ELF-1 (cell line): ENCODE data around the gene BLOC1S6.

Experiments used
- DNase-seq: peaks from one replicate; pipeline ENCODE4 v3.0.0-alpha.2; 2016; ENCODE audit warnings: low read depth, low spot score

The BLOC1S6 gene, protein sequence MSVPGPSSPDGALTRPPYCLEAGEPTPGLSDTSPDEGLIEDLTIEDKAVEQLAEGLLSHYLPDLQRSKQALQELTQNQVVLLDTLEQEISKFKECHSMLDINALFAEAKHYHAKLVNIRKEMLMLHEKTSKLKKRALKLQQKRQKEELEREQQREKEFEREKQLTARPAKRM

DNA sequence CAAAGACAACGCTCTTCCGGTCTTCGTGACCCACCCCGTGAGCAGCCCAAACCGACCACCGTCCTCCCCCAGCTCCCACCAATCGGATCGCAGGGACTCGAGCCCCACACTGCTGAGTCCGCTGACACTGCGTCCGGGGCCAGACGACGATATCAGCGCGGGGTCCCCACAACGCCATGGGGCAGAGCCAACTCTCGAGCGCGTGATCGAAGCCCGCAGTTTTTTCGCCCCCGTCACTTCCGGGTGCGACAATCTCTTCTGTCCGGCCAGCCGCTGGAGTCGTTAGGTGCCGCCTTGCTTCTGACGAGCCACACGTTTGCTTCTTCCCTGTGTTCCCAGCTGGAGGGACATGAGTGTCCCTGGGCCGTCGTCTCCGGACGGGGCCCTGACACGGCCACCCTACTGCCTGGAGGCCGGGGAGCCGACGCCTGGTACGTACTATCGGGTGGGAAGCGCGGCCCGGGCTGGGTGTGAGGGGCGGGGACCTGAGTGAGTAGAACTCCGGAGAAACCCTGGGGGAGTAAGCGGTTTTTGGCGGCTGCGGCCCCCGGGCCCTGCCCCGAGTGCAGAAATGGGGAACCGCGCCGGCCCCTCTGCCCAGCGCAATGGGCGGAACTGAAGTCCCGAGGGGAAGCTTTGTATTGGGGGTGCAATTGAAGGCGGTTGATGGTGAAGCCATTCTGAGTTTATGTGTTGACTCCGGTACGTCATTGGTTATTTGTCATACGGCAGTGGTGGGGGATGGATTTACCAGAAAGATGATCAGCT is at the start of gene BLOC1S6:
Gene BLOC1S6 (plus strand): TSS at position 285 of the 768 bp plus-strand sequence. CDS start 65 bp downstream, at position 350.
- peak; percentile 95 for DNase-seq

DNA sequence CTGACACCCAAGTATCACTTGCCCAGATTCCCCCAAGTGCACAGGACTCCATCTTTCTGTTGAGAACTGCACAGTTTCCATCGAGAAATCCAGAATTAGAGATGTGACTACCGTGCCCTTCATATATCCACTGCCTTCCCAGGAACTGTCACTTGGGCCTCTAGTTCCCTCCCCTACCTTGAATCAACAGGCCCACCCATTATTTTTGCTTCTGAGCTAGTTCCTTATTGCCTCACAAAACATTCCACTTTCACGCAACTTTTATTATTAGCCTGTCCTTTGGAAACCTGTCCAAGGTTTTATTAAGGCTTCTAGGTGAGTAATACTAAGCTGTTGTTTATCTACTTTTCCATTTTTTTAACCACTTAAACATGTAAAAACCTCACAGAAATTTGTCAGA is 47.5 kb upstream of the BLOC1S6 start:
- DNase-seq = no peak

DNA sequence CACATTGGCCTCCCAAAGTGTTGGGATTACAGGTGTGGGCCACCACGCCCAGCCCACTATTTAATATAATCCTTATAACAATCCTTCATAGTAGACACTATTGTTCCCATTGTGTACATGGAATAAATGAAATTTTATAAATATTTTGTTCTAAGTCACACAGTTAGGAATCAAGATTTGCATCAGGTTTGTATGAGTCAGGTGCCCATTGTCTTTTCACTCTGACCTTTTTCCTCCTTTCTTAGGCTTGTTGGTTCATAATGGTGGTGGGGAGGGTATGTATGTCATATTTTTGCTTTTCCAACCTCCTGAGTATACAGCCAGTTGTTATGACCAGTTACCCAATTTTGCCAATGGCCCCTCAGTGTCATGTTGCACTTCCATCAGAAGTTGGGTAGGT is 46.6 kb upstream of the BLOC1S6 start:
- DNase-seq = no peak

DNA sequence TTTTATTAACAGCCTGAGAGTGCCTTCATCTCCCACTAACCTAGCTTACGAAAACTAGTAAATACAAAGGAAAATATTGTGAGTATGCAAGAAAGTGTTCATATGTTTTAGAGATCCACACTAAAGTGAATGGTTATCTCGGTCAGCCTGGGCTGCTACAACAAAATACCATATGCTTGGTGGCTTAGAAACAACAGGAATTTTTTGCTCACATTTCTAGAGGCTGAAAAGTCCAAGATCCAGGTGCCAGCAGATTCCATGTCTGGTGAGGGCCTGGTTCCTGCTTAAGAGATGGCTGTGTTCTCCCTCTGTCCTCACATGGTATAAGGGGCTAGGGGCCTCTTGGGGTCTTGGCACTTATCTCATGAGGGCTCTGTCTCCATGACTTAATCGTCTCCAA is 44.1 kb upstream of the BLOC1S6 start:
- no peak for DNase-seq

DNA sequence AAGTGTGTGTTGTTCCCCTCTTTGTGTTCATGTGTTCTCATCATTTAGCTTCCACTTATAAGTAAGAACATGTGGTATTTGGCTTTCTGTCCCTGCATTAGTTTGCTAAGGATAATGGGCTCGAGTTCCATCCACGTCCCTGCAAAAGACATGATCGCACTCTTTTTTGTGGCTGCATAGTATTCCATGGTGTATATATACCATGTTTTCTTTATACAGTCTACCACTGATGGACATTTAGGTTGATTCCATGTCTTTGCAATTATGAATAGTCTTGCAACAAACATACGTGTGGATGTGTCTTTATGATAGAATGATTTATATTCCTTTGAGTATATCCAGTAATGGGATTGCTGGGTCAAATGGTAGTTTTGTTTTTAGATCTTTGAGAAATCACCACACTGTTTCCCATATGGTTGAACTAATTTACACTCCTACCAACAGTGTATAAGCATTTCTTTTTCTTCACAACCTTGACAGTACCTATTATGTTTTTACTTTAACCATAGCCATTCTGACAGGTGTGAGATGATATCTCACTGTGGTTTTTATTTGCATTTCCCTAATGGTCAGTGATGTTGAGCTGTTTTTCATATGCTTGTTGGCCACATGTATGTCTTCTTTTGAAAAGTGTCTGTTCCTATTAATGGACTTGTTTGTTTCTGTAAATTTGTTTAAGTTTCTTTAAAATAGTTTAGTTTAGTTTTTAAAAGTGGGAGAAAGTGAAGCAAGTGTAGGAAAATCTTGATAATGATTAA is 42.7 kb upstream of the BLOC1S6 start:
- no peak for DNase-seq

DNA sequence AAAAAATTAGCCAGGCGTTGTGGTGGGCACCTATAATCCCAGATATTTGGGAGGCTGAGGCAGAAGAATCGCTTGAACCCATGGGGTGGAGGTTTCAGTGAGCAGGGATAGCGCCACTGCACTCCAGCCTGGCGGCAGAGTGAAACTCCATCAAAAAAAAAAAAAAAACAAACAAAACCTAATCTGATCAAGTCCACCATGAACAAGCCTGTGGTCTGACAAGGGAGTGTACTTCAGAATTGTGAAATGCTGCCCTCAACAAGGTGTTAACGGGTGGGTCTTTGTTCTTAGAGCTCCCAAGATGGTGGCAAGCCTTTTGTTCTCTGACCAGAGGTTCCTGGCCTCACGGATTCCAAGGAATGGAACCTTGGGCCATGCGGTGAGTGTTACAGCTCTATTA is 40.4 kb upstream of the BLOC1S6 start:
- no peak for DNase-seq

DNA sequence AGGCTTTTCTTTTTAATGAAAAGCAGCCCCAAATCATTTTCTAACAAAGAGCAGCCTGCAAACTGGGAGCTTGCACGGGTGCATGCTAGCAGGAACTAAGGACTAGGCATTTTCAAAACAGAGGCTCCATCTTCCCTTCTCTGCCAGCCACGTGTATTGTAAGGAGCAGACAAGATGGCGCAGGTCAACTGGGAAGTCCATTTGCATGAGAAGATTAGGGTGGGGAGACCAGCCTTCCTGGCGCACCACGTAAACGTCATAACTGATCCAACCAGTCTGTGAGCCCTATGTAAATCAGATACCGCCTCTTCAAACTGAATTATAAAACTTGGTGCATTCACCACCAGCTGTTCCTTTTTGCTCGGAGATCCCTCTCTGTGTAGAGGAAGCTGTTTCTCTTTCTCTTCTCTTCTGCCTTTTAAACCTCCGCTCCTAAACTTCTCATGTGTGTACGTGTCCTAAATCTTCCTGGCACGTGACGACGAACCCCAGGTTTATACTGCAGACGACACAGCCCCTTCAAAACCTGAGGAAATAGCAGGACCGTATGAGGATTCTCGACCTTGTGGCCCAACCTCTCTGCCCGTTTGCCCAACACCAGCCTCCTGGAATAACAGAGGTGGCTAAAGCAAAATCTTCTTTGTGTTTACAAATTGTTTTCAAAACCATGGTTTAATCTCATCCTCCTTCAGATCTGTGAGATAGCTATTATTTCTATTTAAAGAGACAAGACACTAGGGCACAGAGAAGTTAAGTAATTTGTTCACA is 38.2 kb upstream of the BLOC1S6 start:
- no peak for DNase-seq

DNA sequence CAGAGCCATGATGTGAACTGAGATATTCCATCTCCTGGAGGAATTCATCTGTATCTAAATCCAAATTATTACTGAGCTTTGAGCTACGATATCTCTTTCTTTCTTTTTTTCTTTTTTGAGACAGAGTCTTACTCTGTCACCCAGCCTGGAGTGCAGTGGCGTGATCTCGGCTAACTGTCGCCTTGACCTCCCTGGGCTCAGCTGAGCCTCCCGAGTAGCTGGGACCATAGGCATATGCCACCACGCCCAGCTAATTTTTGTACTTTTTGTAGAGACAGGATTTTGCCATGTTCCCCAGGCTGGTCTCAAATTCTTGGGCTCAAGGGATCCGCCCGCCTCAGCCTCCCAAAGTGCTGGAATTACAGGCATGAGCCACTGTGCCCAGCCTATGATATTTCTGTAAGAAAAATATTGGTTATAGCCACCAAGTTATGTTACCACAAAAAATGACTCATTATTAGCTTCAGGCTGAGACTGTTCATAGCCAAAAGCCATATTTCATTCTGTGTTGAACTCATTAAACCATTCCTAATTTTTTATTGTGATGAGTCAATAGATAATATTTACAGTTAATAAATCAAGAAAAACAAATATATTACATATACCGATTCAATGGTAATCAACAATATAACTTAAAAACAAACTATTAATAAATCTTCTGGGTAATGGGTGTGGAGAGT is 37.5 kb upstream of the BLOC1S6 start:
- no peak for DNase-seq

DNA sequence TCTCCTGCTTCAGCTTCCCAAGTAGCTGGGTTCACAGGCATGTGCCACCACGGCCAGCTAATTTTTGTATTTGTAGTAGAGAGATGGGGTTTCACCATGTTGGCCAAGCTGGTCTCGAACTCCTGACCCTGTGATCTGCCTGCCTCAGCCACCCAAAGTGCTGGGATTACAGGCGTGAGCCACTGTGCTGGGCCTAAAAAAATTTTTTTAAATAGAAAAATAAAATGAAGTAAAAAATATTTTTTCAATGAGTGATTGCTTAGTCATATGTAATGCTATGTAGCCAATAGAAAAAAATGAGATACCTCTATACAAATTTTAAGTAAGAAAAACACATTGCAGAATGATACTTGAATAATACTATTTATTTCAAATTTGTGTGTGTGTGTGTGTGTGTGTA is 36.7 kb upstream of the BLOC1S6 start:
- no peak for DNase-seq

DNA sequence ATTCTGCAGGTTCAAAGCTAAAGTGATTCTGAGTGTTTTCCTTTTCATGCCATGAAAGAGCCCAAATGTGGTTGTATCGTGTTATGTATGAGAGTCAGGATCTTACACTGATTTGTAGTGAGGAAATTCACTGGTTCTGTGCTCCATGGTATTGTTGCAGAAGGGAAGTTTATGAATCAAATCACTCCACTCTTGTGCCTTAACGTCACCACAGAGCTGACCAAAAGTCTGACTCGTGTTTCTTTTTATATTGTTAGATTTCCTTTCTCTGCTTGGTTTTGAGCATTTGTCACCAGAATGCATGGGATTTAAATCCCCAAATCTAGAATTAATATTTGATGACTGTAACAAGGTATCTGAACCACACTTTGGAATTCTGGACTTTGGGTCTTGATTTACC is 35.5 kb upstream of the BLOC1S6 start:
- no peak for DNase-seq

DNA sequence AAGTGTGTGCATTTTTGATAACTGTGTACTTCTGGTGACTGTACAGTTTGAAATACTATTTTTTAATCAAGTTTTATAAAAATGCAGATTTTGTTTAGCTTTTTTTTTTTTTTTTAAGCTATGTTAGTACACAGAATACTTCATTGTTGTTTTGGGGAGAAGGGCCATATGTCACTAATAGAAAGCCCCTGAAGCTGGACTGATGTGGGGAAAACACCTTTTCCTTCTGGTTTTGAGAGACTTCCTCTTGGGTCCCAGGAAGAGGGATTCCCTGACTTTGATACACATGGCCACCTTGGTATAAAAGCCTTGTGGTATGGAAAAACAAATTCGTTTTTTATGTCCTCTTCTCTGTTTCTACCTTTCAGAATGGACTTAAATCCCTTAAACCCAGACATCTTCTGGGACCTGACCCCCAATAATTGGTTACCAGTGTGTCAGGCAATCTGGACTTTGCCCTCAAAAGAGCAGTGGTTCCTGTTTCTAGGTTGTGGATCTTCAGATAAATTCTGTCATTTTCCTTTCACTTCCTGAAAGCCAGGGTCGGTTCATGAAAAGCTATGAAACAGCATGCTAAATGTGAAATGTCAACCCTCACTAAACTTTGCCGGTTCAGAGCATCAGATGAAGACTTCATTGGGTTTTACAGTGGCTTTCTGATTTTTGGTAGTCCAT is 31.1 kb upstream of the BLOC1S6 start:
- DNase-seq = no peak

DNA sequence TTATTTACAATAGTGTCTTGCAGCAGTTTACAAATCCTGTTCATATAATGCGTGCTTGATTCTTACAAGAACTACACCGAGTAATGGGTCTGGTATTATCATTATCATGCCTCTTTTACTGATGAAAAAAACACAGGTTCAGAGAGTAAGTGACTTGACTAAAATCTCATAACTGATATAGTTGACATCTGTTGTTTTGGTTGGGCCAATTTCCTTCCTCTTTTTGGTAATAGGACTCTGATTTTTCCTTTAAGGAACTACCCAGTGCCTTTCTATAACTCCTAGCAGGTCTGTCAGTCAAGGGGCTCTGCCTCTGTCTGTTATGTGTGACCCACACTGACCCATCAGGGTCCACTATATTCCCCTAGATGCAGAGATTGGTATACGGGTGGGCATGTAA is 14.6 kb upstream of the BLOC1S6 start:
- no peak for DNase-seq

DNA sequence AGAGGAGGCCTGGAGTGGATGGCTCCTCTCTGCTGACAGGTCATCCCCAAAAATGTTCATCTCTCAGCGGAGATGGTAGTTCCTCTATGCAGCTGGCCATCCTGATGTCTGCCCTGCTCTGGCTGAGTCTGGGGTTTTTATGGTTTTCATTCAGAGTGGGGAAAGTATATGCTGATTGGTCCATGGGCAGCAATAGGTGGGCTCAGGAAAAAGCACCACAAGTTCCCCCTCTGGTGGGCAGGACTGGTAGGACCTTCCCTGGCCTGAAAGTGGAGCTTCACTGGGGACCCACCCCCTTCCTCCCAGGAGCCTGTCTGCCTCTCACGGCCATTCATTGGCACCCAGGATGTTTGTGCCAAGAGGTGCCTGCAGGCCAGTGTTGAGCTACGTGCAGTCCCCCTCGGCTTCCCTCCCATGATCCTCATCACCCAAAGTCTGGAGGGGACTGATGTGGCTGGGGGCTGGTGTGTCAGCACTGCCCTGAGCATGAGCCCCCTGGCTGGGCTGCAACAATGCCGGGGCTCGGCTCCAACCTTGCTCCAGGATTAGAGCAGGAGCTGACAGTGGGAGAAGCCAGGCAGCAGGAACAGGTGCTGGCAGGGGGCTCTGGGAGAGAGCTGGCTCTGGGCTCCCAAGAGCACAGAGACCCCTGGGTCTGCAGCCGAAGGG is 13.1 kb upstream of the BLOC1S6 start:
- peak; percentile 67 for DNase-seq

DNA sequence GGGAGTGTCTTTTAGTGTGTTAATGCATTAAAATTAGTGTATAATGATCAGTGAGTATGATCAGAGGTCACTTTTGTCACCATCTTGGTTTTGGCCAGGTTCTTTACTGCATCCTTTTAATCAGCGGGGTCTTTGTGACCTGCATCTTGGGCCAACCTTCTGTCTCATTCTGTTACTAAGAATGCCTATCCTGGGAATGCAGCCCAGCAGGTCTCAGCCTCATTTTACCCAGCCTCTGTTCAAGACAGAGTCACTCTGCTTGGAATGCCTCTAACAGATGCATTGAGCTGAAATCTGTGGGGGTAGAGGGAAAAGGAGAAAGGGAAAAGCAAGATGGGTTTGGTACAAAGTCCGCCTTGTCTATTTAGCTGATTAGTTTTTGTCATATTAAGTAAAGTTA is 5.3 kb upstream of the BLOC1S6 start:
- DNase-seq = peak; percentile 15

DNA sequence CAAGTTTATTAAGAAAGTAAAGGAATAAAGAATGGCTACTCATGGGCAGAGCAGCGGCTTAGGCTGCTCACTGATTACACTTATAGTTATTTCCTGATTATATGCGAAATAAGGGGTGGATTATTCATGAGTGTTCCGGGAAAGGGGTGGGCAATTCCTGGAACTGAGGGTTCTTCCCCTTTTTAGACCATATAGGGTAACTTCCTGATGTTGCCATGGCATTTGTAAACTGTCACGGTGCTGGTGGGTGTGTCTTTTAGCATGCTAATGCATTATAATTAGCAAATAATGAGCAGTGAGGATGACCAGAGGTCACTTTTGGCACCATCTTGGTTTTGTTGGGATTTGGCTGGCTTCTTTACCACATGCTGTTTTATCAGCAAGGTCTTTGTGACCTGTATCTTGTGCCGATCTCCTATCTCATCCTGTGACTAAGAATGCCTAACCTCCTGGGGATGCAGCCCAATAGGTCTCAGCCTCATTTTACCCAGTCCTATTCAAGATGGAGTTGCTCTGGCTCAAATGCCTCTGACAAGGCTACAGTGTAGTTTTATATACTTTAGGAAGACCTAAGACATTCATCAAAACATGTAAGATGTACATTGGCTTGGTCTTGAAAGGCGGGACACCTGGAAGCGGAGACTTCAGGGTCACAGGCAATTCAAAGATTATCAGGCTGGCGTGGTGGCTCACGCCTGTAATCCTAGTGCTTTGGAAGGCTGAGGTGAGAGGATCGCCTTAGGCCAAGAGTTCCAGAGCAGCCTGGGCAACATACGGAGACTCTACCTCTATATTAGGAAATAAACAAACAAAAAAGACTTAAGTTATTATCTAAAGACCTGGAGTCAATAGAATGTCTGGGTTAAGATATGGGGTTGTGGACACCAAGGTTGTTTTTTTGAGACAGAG is 3.2 kb upstream of the BLOC1S6 start:
- peak; percentile 11 for DNase-seq

DNA sequence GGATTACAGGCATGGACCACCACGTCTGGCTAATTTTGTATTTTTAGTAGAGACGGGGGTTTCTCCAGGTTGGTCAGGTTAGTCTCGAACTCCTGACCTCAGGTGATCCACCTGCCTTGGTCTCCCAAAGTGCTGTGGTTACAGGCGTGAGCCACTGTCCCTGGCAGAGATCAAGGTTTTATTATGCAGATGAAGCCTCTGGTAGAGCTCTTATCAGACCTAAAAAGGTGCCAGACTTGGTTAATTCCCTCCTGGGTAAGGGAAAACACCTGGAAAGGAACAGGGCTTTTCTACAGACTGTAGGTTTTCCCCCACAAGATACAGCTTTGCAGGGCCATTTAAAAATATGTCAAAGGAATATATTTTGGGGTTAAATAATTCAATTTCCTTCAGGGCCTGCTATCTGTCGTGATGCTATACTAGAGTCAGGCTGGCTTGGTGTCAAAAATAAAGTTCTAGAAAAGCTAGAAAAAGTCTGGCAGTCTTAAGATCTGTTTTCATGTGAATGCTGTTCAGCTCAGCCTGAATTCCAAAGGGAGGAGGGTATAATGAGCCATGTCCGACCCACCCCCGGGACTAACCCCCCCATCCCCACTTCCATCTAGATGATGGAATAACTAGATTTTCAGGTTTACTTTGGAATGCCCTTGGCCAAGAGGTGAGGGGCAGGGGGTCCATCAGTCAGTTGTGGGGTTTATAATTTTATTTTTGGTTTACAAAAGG is 1.9 kb upstream of the BLOC1S6 start:
- DNase-seq = peak; percentile 39

DNA sequence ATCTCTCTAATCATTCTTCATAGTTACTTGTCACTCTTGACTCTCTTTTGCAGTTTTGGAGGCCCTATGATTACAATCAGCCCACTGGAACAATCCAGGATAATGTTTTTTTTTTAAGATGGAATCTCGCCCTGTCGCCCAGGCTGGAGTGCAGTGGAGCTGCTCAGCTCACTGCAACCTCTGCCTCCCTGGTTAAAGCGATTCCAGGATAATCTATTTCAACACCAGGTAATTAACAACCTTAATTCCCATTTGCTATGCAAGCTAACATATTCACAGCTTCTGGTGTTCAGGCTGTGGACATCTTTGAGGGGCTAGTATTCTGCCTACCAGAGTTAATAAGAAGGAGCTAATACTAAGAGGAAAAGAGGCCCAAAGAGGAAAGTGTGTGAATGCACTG is 1.1 kb upstream of the BLOC1S6 start:
- peak; percentile 11 for DNase-seq

DNA sequence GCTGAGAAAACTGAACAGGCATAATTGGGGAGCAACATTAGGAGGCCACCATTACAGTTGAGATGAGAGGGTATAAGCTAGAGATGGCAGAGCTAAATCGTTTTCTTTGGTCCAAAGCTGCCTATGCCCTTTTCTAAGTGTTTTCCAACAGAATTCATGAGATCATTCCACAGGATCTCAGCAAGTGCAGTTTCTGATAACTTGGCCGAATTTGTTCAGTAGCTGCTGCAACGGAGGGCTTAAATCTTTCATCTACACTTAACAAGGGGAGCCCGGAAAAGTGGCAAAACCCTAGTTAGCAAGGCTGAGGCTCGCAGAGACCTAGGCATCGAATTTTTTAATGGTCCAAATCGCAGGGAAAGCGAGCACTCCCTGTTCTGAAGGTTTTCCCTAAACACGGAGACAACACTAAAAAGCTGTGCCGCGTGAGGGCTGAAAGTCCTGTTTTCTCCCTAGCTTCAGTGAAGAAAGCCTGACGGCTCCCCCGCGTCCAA is 531 bp upstream of the BLOC1S6 start:
- DNase-seq = no peak

DNA sequence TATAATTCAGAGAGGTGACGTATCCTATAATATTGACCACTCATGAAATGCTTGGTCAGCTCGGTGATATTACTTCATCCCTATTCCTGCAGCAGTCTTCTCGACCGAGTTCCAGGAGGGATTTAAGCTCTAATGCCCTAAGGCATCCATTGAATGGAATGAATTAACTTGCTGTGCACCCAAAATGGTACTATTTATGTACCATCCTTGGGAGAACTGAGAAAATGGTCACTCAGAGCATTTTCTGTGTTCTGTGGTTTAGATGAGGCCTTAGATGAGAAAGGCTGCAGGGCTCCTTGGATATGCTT is 638 bp downstream of the BLOC1S6 start:
- peak; percentile 10 for DNase-seq
